Ishikawa (cell line): ENCODE data around the gene NUP214.

ENCODE experiments used
- CEBPB ChIP-seq: IDR thresholded peaks from 2 replicates; pipeline ENCODE4 v1.6.1; 2012
- CREB1 ChIP-seq: IDR thresholded peaks from 2 replicates; pipeline ENCODE4 v1.6.1; 2012; ENCODE audit warnings: low read depth
- EGR1 ChIP-seq: IDR thresholded peaks from 2 replicates; pipeline ENCODE4 v1.6.1; 2012
- EP300 ChIP-seq: IDR thresholded peaks from 2 replicates; pipeline ENCODE4 v1.6.1; 2012; ENCODE audit warnings: borderline replicate concordance
- FOXM1 ChIP-seq: IDR thresholded peaks from 2 replicates; pipeline ENCODE4 v1.6.1; 2012; ENCODE audit warnings: low read depth, borderline replicate concordance
- NFIC ChIP-seq: IDR thresholded peaks from 2 replicates; pipeline ENCODE4 v1.6.1; 2012
- RAD21 ChIP-seq: IDR thresholded peaks from 2 replicates; pipeline ENCODE4 v1.6.1; 2012; ENCODE audit warnings: low read depth
- TAF1 ChIP-seq: IDR thresholded peaks from 2 replicates; pipeline ENCODE4 v1.6.1; 2012; ENCODE audit warnings: low read depth, mild to moderate bottlenecking
- TCF12 ChIP-seq: IDR thresholded peaks from 2 replicates; pipeline ENCODE4 v1.6.1; 2012; ENCODE audit warnings: low read depth
- TEAD4 ChIP-seq: IDR thresholded peaks from 2 replicates; pipeline ENCODE4 v1.6.1; 2012
- YY1 ChIP-seq: IDR thresholded peaks from 2 replicates; pipeline ENCODE4 v1.6.1; 2012; ENCODE audit warnings: low read depth
- ZBTB7A ChIP-seq: IDR thresholded peaks from 2 replicates; pipeline ENCODE4 v1.6.1; 2012; ENCODE audit warnings: low read depth
- TF ChIP-seq, protein P1 (sequence below): IDR thresholded peaks from 2 replicates; pipeline ENCODE4 v1.6.1; 2012
- TF ChIP-seq, protein P2 (sequence below): IDR thresholded peaks from 2 replicates; pipeline ENCODE4 v1.6.1; 2012
- TF ChIP-seq, protein P3 (sequence below): IDR thresholded peaks from 2 replicates; pipeline ENCODE4 v1.6.1; 2012; ENCODE audit warnings: low read depth, mild to moderate bottlenecking

The NUP214 gene

GRCh38 chr9:131167936-131168335 is 42.5 kb downstream of the NUP214 start:
- TF ChIP-seq TCF12 (no peak), RAD21 (no peak), NFIC (no peak), FOXM1 (no peak)
- TF ChIP-seq, protein P1, sequence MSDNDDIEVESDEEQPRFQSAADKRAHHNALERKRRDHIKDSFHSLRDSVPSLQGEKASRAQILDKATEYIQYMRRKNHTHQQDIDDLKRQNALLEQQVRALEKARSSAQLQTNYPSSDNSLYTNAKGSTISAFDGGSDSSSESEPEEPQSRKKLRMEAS = no peak

GRCh38 chr9:131169563-131170240 is 44.3 kb downstream of the NUP214 start:
- TF ChIP-seq TEAD4 (no peak), CEBPB (no peak), EP300 (no peak)
- TF ChIP-seq, protein P2, sequence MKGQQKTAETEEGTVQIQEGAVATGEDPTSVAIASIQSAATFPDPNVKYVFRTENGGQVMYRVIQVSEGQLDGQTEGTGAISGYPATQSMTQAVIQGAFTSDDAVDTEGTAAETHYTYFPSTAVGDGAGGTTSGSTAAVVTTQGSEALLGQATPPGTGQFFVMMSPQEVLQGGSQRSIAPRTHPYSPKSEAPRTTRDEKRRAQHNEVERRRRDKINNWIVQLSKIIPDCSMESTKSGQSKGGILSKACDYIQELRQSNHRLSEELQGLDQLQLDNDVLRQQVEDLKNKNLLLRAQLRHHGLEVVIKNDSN = no peak

GRCh38 chr9:131173995-131174394 is 48.6 kb downstream of the NUP214 start:
- TF ChIP-seq TCF12 (no peak), CREB1 (no peak), EP300 (no peak)

- TF ChIP-seq FOXM1 (no peak), YY1 (no peak), CREB1 (no peak), TAF1 (no peak), EGR1 (no peak), RAD21 (no peak), ZBTB7A (no peak), CEBPB (no peak), NFIC (no peak), TCF12 (no peak), EP300 (no peak)
- TF ChIP-seq, protein P1 = no peak
- TF ChIP-seq, protein P3, sequence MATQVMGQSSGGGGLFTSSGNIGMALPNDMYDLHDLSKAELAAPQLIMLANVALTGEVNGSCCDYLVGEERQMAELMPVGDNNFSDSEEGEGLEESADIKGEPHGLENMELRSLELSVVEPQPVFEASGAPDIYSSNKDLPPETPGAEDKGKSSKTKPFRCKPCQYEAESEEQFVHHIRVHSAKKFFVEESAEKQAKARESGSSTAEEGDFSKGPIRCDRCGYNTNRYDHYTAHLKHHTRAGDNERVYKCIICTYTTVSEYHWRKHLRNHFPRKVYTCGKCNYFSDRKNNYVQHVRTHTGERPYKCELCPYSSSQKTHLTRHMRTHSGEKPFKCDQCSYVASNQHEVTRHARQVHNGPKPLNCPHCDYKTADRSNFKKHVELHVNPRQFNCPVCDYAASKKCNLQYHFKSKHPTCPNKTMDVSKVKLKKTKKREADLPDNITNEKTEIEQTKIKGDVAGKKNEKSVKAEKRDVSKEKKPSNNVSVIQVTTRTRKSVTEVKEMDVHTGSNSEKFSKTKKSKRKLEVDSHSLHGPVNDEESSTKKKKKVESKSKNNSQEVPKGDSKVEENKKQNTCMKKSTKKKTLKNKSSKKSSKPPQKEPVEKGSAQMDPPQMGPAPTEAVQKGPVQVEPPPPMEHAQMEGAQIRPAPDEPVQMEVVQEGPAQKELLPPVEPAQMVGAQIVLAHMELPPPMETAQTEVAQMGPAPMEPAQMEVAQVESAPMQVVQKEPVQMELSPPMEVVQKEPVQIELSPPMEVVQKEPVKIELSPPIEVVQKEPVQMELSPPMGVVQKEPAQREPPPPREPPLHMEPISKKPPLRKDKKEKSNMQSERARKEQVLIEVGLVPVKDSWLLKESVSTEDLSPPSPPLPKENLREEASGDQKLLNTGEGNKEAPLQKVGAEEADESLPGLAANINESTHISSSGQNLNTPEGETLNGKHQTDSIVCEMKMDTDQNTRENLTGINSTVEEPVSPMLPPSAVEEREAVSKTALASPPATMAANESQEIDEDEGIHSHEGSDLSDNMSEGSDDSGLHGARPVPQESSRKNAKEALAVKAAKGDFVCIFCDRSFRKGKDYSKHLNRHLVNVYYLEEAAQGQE = no peak
These were observed 49.4 kb downstream of the NUP214 start for GRCh38 chr9:131174681-131175239.

DNA sequence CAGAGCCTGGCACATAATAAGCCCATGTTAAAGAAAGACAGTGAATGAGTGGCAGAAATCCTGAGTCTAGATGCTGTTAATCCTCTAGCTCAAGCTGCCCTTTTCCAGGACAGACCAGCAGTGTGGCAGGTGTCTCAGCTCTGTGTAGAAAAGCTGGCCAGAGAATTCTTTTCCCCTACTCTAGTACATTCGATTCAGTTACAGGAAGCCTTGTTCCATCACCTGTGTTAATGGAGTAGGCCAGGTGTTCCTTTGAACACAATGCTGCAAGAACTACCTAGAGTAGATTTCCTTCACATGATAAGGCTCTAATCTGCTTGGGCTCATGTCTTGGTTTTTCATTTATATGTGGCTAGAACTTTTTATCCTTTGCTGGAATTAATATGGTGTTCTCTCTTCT is 52.5 kb downstream of the NUP214 start:
- TF ChIP-seq, protein P1 = 0 out of 2 replicates have a peak, but pooled peaks have one; percentile 2
- TF ChIP-seq, protein P2 = no peak

GRCh38 chr9:131178382-131178781 is 53.0 kb downstream of the NUP214 start:
- TF ChIP-seq RAD21 (peak; percentile 66), FOXM1 (no peak), EGR1 (no peak), YY1 (0 out of 2 replicates have a peak, but pooled peaks have one; percentile 29), ZBTB7A (no peak), EP300 (no peak), CREB1 (no peak), TEAD4 (no peak), CEBPB (no peak), NFIC (no peak), TCF12 (no peak), TAF1 (no peak)
- TF ChIP-seq, protein P1 = no peak; the same call in 1 of the 2 replicates
- TF ChIP-seq, protein P3 = no peak
- TF ChIP-seq, protein P2 = no peak
